IMR-90 (cell line): ENCODE data around the gene MET. TPM values are rescaled to one million over a fixed set of nuclear protein-coding genes. Genes with fewer than 3 reads are reported as not detected.

ENCODE experiments used
- ATAC-seq: fragments of 200-7000 bp; cut with Tn5 transposase; 2 replicates; pipeline ENCODE4 v1.9.1; 2020; ENCODE audit warnings: low read depth, mild to moderate bottlenecking, moderate library complexity
- BruUV-seq: library from RNA; stranded (reverse); fragments of 400-500 nt; replicated peaks from 2 replicates; lab custom pipeline; 2021; lab: Mats Ljungman, UMichigan
- CTCF ChIA-PET: fragments of 300-600 bp; formaldehyde crosslinking; extraction: SDS; loops from one replicate; lab custom pipeline; 2021; ENCODE audit warnings: antibody characterized with exemption; lab: Yijun Ruan, JAX
- POLR2A ChIA-PET: fragments of 300-600 bp; sonication (Branson Sonifier 250); formaldehyde crosslinking; loops from one replicate; lab custom pipeline; 2022; ENCODE audit warnings: antibody characterized with exemption; ENCODE audit not compliant: unreplicated experiment; lab: Charles Lee
- DNase-seq: peaks from one replicate; pipeline ENCODE4 v3.0.0; 2013
- H2AFZ ChIP-seq: replicated peaks from 2 replicates; pipeline ENCODE3; 2013; ENCODE audit warnings: low read length, mild to moderate bottlenecking; ENCODE audit not compliant: poor library complexity
- H2AK5ac ChIP-seq: 2 replicates; pipeline ENCODE4 v1.6.1; 2013; ENCODE audit warnings: low read depth, low read length, inconsistent platforms
- H2AK9ac ChIP-seq: replicated peaks from 2 replicates; pipeline ENCODE3; 2013; ENCODE audit warnings: mild to moderate bottlenecking, low read depth, low read length, moderate library complexity; ENCODE audit not compliant: poor library complexity
- H2BK120ac ChIP-seq: 2 replicates; pipeline ENCODE4 v1.6.1; 2013; ENCODE audit warnings: low read depth, low read length, inconsistent platforms
- H2BK15ac ChIP-seq: 3 replicates; pipeline ENCODE4 v1.6.1; 2013; ENCODE audit warnings: low read depth, low read length, inconsistent platforms
- H2BK20ac ChIP-seq: 2 replicates; pipeline ENCODE4 v1.6.1; 2013; ENCODE audit warnings: low read depth, mild to moderate bottlenecking, inconsistent platforms, low read length, moderate library complexity
- H2BK5ac ChIP-seq: 2 replicates; pipeline ENCODE4 v1.6.1; 2013; ENCODE audit warnings: mild to moderate bottlenecking, low read depth, low read length, inconsistent platforms; ENCODE audit not compliant: poor library complexity, severe bottlenecking
- H3K14ac ChIP-seq: replicated peaks from 2 replicates; pipeline ENCODE4 v1.6.1; 2013; ENCODE audit warnings: low read depth, low read length, inconsistent platforms
- H3K18ac ChIP-seq: 2 replicates; pipeline ENCODE4 v1.6.1; 2013; ENCODE audit warnings: low read depth, low read length, control low read depth
- H3K23ac ChIP-seq: 2 replicates; pipeline ENCODE4 v1.6.1; 2013; ENCODE audit warnings: low read depth, low read length, inconsistent platforms
- H3K27ac ChIP-seq: 2 replicates; pipeline ENCODE4 v1.5.1; 2013; ENCODE audit warnings: mild to moderate bottlenecking, control low read depth, low read length; ENCODE audit not compliant: insufficient read depth
- H3K27me3 ChIP-seq: 2 replicates; pipeline ENCODE4 v1.6.1; 2013; ENCODE audit warnings: low read length; ENCODE audit not compliant: control insufficient read depth, insufficient read depth
- H3K36me3 ChIP-seq: 2 replicates; pipeline ENCODE4 v1.6.1; 2013; ENCODE audit warnings: low read length, mixed read lengths; ENCODE audit not compliant: control insufficient read depth, insufficient read depth
- H3K4ac ChIP-seq: 2 replicates; pipeline ENCODE4 v1.6.1; 2013; ENCODE audit warnings: low read depth, low read length, inconsistent platforms
- H3K4me1 ChIP-seq: 2 replicates; pipeline ENCODE4 v1.6.1; 2013; ENCODE audit warnings: low read length, mixed read lengths; ENCODE audit not compliant: control insufficient read depth, insufficient read depth
- H3K4me2 ChIP-seq: 2 replicates; pipeline ENCODE4 v1.6.1; 2013; ENCODE audit warnings: low read depth, mild to moderate bottlenecking, control low read depth, low read length, moderate library complexity
- H3K4me3 ChIP-seq: 2 replicates; pipeline ENCODE4 v1.5.1; 2013; ENCODE audit warnings: low read depth, mild to moderate bottlenecking, control low read depth, low read length, moderate library complexity; ENCODE audit not compliant: insufficient read depth
- H3K56ac ChIP-seq: 2 replicates; pipeline ENCODE4 v1.6.1; 2013; ENCODE audit warnings: low read length, inconsistent platforms; ENCODE audit not compliant: insufficient read depth; ENCODE audit errors: extremely low read depth
- H3K79me1 ChIP-seq, 2 experiments: 2 replicates each; pipeline ENCODE4 v1.6.1; 2013; ENCODE audit warnings: low read length in 2 of 2, inconsistent platforms in 1 of 2, low read depth in 1 of 2
- H3K9ac ChIP-seq: 2 replicates; pipeline ENCODE4 v1.6.1; 2013; ENCODE audit warnings: low read depth, low read length, control low read depth
- H3K9me1 ChIP-seq: 2 replicates; pipeline ENCODE4 v1.6.1; 2013; ENCODE audit warnings: low read length, inconsistent platforms; ENCODE audit not compliant: insufficient read depth
- H3K9me3 ChIP-seq: 2 replicates; pipeline ENCODE4 v1.6.1; 2013; ENCODE audit warnings: low read length; ENCODE audit not compliant: control insufficient read depth, insufficient read depth
- H4K20me1 ChIP-seq: 2 replicates; pipeline ENCODE4 v1.6.1; 2013; ENCODE audit warnings: low read length, inconsistent platforms; ENCODE audit not compliant: insufficient read depth
- H4K5ac ChIP-seq: 2 replicates; pipeline ENCODE4 v1.6.1; 2013; ENCODE audit warnings: mild to moderate bottlenecking, low read depth, low read length, control low read depth
- H4K8ac ChIP-seq, 2 experiments: 2 replicates each; pipeline ENCODE4 v1.6.1; 2013; ENCODE audit warnings: low read depth in 2 of 2, low read length in 2 of 2, control low read depth in 1 of 2, inconsistent platforms in 1 of 2
- H4K91ac ChIP-seq: 2 replicates; pipeline ENCODE4 v1.6.1; 2013; ENCODE audit warnings: low read depth, low read length, inconsistent platforms; ENCODE audit not compliant: insufficient read depth
- BHLHE40 ChIP-seq: fragments of 150-350 bp; IDR thresholded peaks from 2 replicates; pipeline ENCODE4 v1.6.1; 2016; ENCODE audit warnings: mild to moderate bottlenecking, low read depth, low read length
- CEBPB ChIP-seq: IDR thresholded peaks from 2 replicates; pipeline ENCODE4 v1.6.1; 2012; ENCODE audit warnings: low read depth, low read length, improper control_type of control experiment
- MAFK ChIP-seq: IDR thresholded peaks from 2 replicates; pipeline ENCODE4 v1.6.1; 2012; ENCODE audit warnings: low read depth, low read length, improper control_type of control experiment
- MXI1 ChIP-seq: IDR thresholded peaks from 2 replicates; pipeline ENCODE4 v1.6.1; 2012; ENCODE audit warnings: low read depth, mild to moderate bottlenecking, low read length, moderate library complexity, borderline replicate concordance
- SMC3 ChIP-seq: fragments of 150-350 bp; IDR thresholded peaks from 2 replicates; pipeline ENCODE4 v1.6.1; 2016; ENCODE audit warnings: low read depth, mild to moderate bottlenecking, antibody characterized with exemption, low read length, moderate library complexity
- USF2 ChIP-seq: fragments of 150-350 bp; IDR thresholded peaks from 2 replicates; pipeline ENCODE4 v1.6.1; 2017; ENCODE audit warnings: mild to moderate bottlenecking, antibody characterized with exemption, low read length, low read depth
- WGBS, 2 experiments: methylation state at CpG; one replicate each; pipeline versions ENCODE4 v1.1.5 to v1.1.7; 2013; ENCODE audit warnings: missing lambda C conversion rate in 2 of 2; ENCODE audit not compliant: insufficient read length in 1 of 2; ENCODE audit errors: extremely low coverage in 2 of 2; 5-methylcytosine and 5-hydroxymethylcytosine counted together
- dilution Hi-C: fragments of 300-500 bp; cut with HindIII; formaldehyde crosslinking; loops from one replicate; pipeline ENCODE4 v1.14.3; 2018; ENCODE audit warnings: low sequenced_read_pairs; ENCODE audit not compliant: unreplicated experiment
- in situ Hi-C: fragments of 300-500 bp; cut with MboI; formaldehyde crosslinking; loops from 3 replicates; pipeline ENCODE4 v1.14.3; 2019; ENCODE audit warnings: low sequenced_read_pairs, inconsistent platforms, mixed read lengths
- intact Hi-C: fragments of 100-400 bp; cut with micrococcal nuclease; formaldehyde crosslinking; loops from 2 replicates; pipeline ENCODE4 v1.10.0; 2022
- polyA plus RNA-seq, 3 experiments: library from polyadenylated mRNA; depleted of rRNA; stranded (reverse); fragments of >200 nt; gene quantifications; 2 replicates each; pipeline ENCODE4 v1.2.3, GENCODE V29; 2012; ENCODE audit warnings: low replicate concordance in 1 of 3
- total RNA-seq: library from RNA; depleted of rRNA; stranded (reverse); fragments of >200 nt; gene quantifications from 2 replicates; pipeline ENCODE4 v1.2.3, GENCODE V29; 2012

MET gene
- total and polyA plus RNA-seq, 2 of the 4 experiments (the other 2 are of a cell fraction): 15.0 to 84.6 TPM

- ATAC-seq: peak; percentile 72
- H4K8ac ChIP-seq: peak overlapping the region in 1 of 2 experiments; percentile 16; a peak in 1 of 4 replicates
- no peak for TF ChIP-seq MXI1
- TF ChIP-seq CEBPB: 0 out of 2 replicates have a peak, but pooled peaks have one; percentile 22
- 0 out of 2 replicates have a peak, but pooled peaks have one; percentile 2 for TF ChIP-seq BHLHE40
- TF ChIP-seq USF2: no peak
- no peak for TF ChIP-seq MAFK
- no peak for TF ChIP-seq SMC3
- H2AFZ ChIP-seq: no peak overlapping the region
- peaks cover 5 to 7% of the 10 kb centered on the region in 2 experiments; a peak in 1 of 4 replicates for H3K79me1 ChIP-seq
- peak overlapping the region; percentile 60 for H4K91ac ChIP-seq
- H3K9me3 ChIP-seq: no peaks in the 10 kb centered on the region
- H3K27me3 ChIP-seq: no peaks in the 10 kb centered on the region
- H4K5ac ChIP-seq: peak overlapping the region; percentile 29; the same call in 1 of the 2 replicates
- peak overlapping the region; percentile 32; the same call in 1 of the 2 replicates for H3K27ac ChIP-seq
- H3K23ac ChIP-seq: peak overlapping the region; percentile 4; the same call in 1 of the 2 replicates
- peaks cover 29% of the 10 kb centered on the region for H3K4me1 ChIP-seq
- peak overlapping the region; percentile 60 for H3K4me2 ChIP-seq
- peak overlapping the region; percentile 15 for H3K14ac ChIP-seq
- in situ Hi-C loops: no loop called here
- H2BK5ac ChIP-seq: peak overlapping the region; percentile 61
- DNase-seq: peak; percentile 48
- dilution Hi-C loops: no loop called here
- H2BK15ac ChIP-seq: 0 out of 3 replicates have a peak overlapping the region, but pooled peaks have one; percentile 0
- no peak overlapping the region for H2AK9ac ChIP-seq
- no peaks in the 10 kb centered on the region for H4K20me1 ChIP-seq
- peak overlapping the region; percentile 74 for H2BK120ac ChIP-seq
- H3K4ac ChIP-seq: peak overlapping the region; percentile 58; the same call in 1 of the 2 replicates
- H3K18ac ChIP-seq: peak overlapping the region; percentile 83; the same call in 1 of the 2 replicates
- H3K56ac ChIP-seq: peak overlapping the region; percentile 37; the same call in 1 of the 2 replicates
- H2BK20ac ChIP-seq: peak overlapping the region; percentile 27; the same call in 1 of the 2 replicates
- intact Hi-C loops: loop anchor here (2.0 kb wide), 1 partner anchor 21 kb away; no protein-coding TSS in a partner anchor
- ChIA-PET POLR2A (no interaction called here), CTCF (interaction anchor here (0.6 to 0.9 kb wide), 2 partner anchors 10 to 402 kb away, joined by 3 read pairs; no protein-coding TSS in a partner anchor)
- no peak overlapping the region for H2AK5ac ChIP-seq
- BruUV-seq: no TSS peak
- WGBS, 2 experiments: no CpG with 5 or more reads among the region's 1 CpG
- no peak overlapping the region for H3K4me3 ChIP-seq
- peaks cover 16% of the 10 kb centered on the region; the same call in 1 of the 2 replicates for H3K9me1 ChIP-seq
- H3K36me3 ChIP-seq: peaks cover 1% of the 10 kb centered on the region; the same call in 1 of the 2 replicates
- peak overlapping the region; percentile 22; the same call in 1 of the 2 replicates for H3K9ac ChIP-seq
Measured at GRCh38 chr7:116782177-116782711, 110.2 kb downstream of the MET start.
